Astrocyte (in vitro differentiated cells and primary cell): ENCODE measurements around the gene POLH.

Experiments used
- EZH2 ChIP-seq: IDR thresholded peaks from 2 replicates; pipeline ENCODE4 v1.6.1; 2012; ENCODE audit warnings: mild to moderate bottlenecking, low read length, inconsistent platforms; ENCODE audit not compliant: insufficient read depth
- TF ChIP-seq, protein P1 (sequence below): IDR thresholded peaks from 2 replicates; pipeline ENCODE4 v1.5.1; 2011; ENCODE audit warnings: low read depth, mild to moderate bottlenecking, inconsistent platforms, low read length, moderate library complexity; ENCODE audit not compliant: insufficient read depth

DNA sequence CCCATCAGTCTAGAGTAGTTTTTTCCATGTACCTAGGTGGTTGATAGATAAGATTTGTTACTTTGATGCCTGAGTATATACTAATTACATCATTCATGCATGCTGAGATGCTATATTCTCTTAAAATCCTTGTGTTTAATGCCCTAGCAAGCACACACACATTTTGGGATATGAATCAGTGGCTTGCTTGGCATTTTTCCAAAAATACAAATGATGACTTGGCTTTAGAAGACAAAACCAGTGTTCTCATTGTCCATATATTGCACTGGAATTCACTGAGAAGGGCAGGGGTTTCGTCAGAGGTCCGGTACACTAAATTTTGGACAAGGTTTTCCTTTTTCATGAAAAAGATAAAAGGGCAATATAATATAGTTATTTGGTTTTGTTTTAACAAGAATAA is 28.2 kb downstream of the POLH start:
- TF ChIP-seq, protein P1, sequence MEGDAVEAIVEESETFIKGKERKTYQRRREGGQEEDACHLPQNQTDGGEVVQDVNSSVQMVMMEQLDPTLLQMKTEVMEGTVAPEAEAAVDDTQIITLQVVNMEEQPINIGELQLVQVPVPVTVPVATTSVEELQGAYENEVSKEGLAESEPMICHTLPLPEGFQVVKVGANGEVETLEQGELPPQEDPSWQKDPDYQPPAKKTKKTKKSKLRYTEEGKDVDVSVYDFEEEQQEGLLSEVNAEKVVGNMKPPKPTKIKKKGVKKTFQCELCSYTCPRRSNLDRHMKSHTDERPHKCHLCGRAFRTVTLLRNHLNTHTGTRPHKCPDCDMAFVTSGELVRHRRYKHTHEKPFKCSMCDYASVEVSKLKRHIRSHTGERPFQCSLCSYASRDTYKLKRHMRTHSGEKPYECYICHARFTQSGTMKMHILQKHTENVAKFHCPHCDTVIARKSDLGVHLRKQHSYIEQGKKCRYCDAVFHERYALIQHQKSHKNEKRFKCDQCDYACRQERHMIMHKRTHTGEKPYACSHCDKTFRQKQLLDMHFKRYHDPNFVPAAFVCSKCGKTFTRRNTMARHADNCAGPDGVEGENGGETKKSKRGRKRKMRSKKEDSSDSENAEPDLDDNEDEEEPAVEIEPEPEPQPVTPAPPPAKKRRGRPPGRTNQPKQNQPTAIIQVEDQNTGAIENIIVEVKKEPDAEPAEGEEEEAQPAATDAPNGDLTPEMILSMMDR, result no peak
- no peak for TF ChIP-seq EZH2
